ENCODE results near the gene MAPK8.

Gene MAPK8

DNA sequence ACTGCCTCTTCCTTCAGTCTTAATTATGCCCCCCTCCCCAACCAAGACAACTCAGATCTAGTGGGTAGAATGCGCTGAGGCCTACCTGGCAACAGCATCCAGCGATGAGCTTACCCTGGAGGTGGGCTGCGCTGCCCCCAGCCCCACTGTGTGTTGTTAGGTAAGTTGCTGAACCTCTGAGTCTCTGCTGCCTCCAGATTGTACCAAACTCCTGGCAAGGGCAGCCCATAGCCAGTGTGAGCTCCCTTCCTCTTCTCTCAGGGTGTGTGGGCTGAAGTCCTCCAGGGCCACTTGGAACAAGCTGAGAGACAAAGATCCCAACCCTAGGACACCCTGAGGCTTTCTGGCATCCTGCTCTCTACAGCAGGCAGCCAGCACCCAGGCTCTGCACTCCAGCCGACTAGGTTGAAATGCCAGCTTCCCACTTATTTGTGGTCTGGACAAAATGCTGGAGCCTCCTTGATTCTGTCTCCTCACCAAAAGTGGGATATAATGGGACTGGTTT is 163.1 kb downstream of the MAPK8 start:
- DNase-seq (ENCODE audit: insufficient read length, low spot score) (no peak), FAIRE-seq (no peak)

DNA sequence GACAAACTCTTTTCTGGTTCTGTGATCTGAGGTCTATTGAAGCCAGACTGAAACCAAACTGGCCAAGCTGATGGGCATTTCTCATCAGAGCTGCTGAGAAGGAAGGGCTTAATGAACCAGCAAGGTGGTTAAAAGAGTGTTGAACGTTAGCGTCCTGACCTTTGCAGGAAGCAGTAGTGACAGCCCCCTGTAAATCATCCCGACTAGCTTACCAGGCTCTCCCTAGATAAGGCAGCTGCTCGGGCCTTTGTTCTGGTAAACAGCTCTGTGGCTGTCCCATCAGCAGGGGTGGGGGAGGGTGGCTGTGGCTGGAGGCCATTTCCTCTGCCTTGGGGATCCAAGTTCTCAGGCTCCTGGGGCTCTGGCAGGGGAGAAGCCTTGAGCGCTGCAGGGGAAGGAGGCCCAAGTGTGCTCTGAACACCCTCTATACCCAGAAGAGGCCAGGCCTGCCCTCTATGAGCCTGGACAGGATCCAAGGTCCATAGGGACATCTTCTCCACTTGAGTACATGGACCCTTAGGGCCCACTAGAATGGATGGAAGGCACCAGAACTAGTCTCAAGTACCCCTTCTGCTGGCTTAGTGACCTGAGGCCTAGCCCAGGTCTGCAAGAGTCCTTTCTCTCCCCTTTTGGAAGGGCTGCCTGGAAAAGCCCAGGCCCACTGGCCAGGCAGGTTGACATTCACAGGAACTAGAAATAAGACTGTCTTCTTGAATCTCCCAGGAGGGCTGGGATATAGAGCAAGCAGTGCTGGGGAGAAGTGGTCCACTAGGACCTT is 163.8 kb downstream of the MAPK8 start:
- no peak for DNase-seq (ENCODE audit: insufficient read length, low spot score)
- FAIRE-seq, result no peak

DNA sequence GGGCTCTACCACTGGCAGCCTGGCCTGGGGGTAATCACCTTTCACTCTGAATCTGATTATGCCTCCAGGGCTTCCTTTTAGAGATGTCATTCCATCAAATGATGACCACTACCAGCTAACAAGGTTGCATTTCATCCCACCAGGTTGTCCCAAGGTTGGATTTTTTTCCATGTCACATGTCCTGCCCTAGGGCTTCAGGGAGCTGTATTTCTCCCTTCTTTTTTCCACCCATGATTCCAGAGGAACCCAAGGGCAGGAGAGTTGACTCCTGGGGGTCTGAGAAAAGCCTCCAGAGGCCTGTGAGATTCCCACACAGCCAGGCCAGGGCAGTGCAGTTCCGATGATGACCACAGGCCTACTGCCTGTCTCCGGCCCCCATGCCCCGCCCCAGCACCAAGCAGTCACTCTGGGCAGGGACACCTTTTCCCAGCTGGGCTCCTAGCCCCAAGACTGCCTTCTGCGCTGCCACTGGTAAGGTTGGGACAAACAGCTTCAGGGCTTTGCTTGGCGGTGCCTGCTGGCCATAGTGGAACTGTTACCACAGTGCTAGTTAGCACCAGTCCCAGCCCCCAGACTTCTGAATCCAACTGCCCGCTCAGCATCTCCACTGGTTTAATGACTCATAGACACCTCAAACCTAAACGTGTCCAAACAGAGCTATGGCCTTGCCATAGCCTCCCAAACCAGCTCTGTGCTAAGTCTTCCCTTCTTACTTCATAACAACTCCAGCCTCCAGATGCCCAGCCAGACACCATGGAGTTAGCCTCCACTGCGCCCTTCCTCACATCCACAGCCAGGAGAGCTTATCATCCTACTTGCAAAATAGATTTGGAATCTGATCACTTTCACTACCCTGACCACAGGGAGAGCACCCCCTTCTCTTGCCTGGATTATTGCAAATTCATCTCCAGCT is 164.7 kb downstream of the MAPK8 start:
- FAIRE-seq (no peak), DNase-seq (ENCODE audit: insufficient read length, low spot score) (no peak)

DNA sequence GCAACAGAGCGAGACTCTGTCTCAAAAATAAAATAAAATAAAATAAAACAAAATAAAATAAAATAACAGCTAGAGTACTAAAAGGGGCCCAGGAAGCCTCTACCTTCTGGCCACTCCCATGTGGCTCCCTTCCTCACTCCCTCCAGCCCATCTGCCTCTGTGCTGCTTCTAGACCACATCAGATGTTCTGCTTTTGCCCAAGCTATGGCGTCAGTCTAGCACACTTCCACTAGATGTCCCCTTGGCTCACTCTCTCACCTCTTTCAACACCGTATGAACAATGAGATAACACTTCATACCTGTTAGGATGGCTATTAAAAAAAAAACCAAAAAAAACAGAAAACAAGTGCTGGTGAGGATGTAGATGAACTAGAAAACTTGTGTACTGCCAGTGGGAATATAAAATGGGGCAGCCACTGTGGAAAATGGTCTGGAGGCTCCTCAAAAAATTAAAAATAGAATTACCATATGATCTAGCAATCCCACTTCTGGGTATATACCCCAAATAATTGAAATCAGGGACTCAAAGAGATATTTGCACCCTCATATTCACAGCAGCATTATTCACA is 166.1 kb downstream of the MAPK8 start:
- FAIRE-seq, result no peak
- DNase-seq (ENCODE audit: insufficient read length, low spot score), result no peak

DNA sequence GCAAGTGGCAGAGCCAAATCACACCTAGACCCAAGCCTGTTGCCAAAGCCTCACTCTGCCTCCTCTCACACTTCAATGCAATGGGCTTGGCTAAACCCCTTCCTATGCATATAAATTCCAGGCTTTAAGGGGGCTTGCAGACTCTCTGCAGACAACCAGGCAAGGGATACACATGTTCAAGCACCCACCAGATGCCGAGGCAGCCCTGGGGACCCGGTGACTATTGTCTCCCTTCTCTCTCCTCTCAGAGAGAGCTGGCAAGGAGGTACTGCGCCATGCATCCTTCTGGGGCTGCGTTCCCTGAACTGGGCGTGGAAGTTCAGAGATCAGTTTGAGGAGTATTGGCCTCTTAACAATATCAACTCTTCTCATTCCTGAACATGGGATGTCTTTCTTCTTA is 167.2 kb downstream of the MAPK8 start:
- FAIRE-seq (no peak), DNase-seq (ENCODE audit: insufficient read length, low spot score) (no peak)

DNA sequence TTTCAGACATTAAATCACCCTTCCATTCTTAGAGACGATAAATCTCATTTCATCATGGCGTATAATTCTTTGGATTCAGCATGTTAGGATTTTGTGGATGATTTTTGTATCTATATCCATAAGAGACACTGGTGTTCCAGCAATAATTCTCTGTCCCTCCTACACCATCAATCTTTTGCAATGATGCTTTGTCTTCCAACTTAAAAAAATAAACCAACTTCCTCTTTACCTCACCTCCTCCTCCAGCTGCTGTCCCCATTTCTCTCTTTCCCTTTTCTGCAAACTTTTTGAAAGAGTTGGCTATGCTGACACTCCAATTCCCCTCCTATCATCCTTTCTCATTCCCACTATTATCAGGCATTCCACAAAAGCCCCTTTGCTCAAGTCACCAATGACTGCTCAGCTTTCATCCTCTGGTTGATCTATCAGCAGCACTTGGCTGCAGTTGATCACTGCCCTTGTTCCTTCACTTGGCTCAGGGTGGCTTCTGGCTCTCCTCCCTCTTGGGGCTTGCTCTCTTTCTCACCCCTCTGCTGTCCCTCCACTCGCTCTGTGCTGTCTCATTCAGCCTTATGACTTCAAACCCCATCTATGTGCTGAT is 168.4 kb downstream of the MAPK8 start:
- DNase-seq (ENCODE audit: insufficient read length, low spot score) (no peak), FAIRE-seq (no peak)

DNA sequence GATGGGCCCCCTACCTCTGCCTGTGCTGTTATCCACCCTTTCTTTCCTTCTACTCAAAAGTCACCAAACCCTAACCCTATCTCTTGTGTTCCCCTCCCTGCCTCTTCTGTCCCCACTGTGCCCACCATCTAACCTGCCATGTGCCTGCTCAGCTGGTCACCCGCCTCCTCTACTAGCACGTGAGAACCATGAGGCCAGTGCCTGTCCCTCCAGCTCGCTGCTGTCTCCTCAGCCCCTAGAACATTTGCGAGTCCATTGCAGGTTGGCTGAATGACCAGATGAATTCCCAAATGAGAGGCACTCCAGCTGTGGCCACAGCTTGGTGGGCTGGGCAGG is 169.4 kb downstream of the MAPK8 start:
- DNase-seq (ENCODE audit: insufficient read length, low spot score), result no peak
- no peak for FAIRE-seq

DNA sequence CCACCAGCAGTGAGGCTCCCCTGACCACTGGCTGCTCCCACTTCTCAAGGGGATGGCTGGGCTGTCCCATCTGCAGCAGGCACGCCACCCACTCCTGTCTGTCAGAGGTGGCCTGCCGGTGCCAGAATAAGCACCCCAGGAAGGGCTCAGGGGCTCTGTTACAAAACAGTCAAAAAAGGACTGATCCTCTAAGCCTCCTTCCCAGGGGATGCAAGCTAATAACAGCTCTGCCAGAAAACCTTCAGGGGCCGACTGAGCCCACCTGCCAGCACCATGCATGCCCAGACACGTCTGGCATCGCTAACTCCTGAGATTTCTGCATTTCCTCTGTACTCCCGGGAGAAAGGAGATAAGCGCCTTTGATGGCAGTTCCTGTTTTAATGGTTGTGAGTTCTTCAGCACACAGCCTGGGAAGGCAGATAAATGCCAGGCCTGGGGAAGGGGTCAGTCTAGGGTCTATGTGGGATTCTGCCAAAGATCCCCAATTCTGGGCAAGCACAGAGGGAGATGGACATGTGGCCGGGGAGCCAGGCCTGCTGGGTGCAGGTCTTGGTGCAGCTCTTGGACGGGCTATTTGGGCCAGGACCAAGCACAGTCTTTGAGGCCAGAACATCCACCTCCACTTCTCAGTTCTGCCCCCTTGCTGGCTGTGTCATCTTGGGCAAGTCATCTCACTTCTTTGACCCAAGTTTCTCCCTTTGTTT is 170.0 kb downstream of the MAPK8 start:
- FAIRE-seq (no peak), DNase-seq (ENCODE audit: insufficient read length, low spot score) (no peak)

DNA sequence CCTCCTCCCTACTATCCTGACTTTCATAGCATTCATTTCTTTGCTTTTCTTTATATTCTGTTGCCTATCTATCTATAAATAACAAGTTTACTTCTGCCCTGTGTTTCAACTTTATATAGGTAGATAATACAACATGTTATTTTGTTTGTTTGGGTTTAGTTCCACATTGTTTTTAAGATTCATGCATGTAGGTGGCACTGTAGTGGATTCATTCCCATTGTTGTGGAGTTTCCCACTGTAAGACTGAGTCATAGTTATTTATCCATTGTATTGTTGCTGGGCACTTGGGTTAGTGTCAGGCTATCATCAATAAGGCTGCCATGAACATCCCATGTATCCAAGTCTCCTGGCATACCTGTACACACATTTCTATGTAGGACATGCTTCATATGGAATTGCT is 170.7 kb downstream of the MAPK8 start:
- no peak for FAIRE-seq
- no peak for DNase-seq (ENCODE audit: insufficient read length, low spot score)

DNA sequence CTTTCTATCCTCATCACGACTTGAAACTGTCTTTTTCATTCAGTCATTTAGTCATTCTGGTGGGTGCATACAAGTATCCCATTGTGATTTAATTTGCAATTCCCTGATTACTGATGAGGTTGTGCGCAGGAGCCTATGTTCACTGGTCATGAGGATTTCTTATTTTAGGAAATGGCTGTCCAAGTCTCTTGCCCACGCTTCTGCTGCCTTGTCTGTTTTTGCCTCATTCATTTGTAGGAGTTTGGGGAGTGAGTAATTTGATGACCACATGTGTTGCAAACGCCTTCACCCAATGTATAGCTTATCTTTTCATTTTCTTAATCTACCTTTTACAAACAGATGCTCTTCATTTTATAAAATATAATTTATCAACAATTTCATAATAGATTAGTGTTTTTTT is 171.1 kb downstream of the MAPK8 start:
- DNase-seq (ENCODE audit: insufficient read length, low spot score) (no peak), FAIRE-seq (no peak)

DNA sequence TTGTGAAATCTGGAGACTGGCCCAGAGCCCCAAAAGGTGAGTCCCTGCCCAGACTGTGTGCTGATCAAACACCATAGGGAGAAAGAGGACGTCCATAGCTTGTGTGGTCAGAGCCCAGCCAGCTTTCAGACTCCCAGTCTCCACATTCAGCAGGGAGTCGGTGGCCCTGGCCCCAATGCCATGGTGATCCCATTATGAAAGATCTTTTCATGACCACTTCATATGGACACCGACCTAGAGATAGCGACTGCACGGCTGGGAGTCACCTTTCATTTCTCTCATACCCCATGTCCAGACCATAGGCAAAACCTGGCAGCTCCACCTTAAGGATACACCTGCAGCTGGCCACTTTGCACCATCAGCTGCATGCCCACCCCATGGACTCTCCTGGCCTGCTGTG is 172.0 kb downstream of the MAPK8 start:
- no peak for FAIRE-seq
- DNase-seq (ENCODE audit: insufficient read length, low spot score), result no peak

DNA sequence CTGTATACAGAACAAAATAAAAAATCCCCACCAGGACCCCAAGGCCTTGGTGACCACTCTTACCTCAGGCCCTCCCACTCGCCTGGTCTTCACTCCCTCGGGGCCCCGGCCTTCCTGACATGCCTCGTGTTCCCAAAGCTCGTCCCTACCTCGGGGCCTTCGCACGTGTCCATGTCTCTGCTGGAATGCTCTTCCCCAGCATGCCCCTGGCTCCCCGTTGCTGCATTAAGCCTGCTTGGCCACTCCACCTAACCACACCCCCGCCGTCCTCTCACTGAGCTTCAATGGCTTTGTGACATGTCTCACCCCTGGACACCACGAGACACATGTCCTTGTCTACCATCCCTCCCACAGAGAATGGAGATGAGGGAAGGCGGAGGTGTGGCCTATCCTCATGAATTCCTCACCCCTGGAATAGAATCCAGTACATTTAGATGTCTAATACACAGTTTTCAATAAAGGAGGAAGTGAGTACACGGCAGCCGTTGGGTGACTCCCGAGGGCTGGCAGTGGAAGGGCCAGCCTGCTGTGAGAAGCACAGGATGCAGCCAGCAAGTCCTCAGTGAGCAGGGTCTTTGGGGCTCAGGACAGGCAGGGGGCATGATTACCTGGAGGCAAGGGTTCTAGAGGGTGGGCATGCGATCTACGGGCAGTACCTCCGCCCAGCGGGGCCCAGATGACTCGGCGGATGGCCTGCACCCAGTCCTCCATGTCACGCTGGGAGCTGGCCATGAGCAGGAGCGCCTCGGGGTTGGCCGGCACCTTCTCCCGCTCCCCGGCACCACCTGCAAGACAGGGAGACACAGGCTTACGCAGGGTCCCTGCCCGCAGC is 172.7 kb downstream of the MAPK8 start:
- no peak for DNase-seq (ENCODE audit: insufficient read length, low spot score)

DNA sequence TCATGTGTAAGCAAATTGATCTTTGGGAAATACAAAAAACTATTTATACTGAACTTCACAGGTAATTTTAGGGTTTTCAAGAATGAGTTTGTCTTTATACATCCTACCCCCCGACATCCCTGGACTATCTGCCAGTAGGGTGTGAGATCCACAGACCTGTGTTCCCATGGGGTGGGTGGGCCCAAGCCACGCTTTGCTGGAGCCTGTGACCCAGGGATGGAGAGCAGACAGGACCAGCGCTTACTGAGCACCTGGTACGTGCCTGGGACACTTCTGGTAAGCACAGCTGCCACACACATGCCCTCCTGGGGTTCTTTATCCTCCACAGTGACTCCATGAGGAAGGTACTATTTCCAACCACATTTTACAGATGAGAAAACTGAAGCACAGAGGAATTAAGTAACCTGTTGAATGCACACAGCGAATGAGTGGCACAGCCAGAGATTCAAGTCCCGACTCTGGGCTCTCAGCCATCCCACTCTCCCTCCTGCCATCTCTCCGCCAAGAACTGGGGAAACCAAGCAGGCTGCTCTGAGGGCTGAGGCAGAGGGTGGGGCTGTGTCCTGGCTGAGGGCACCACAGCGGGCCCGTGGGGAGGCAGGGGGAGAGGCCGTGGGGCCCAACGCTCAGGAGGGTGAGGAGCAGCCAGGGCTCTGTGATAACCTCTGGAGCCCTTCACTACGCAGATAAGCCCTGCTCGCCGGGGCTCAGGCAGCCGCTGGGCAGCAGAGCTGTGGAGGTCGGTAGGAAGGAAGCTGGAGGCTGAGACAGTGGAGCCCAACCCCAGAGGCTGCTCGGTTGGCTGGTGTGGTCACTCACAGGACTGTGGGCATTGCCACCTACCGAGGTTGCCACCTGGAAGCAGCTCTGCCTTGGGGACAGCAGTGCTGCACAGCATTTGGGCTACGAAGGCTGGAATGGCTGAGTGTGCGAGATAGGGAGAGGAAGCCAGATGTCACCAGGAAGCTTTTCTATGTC is 174.2 kb downstream of the MAPK8 start:
- no peak for FAIRE-seq
- no peak for DNase-seq (ENCODE audit: insufficient read length, low spot score)

More for the DNA sequence above, 172.7 kb downstream of the MAPK8 start:
- FAIRE-seq, result no peak

DNA sequence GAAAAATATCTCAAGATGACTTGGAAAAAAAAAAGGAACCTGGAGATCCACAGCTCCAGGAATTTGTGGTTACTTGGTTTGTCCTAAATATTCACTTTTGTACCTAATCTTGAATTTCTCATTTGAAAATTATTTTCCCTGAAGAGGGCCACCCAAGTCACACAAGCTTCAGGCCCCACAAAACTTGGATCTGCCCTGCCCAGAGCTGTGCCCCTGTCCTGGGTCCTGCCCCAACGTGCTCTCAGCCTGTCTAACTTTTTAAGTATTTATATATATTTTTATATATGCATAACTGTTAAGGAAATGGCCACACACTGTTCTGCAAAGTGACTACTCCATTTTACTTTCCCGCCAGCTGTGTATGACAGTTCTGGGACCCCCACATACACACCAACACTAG is 174.9 kb downstream of the MAPK8 start:
- DNase-seq (ENCODE audit: insufficient read length, low spot score), result no peak
- FAIRE-seq, result no peak

DNA sequence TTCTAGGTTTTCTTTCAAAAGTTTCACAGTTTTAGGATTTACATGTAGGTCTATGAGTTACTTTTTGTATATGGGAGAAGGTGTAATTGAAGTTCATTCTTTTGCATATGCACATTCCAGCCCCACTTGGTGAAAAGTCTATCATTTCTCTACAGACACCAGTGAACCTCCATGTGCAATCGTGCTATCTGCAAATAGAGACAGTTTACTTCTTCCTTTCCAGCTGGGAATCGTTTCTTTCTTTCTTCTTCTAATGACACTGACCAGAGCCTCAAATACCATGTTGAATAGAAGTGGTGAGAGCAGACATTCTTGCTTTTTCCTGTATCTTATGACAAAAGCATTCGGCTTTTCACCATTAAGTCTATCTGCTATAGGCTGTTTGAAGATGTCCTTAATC is 175.7 kb downstream of the MAPK8 start:
- DNase-seq (ENCODE audit: insufficient read length, low spot score) (no peak), FAIRE-seq (no peak)

DNA sequence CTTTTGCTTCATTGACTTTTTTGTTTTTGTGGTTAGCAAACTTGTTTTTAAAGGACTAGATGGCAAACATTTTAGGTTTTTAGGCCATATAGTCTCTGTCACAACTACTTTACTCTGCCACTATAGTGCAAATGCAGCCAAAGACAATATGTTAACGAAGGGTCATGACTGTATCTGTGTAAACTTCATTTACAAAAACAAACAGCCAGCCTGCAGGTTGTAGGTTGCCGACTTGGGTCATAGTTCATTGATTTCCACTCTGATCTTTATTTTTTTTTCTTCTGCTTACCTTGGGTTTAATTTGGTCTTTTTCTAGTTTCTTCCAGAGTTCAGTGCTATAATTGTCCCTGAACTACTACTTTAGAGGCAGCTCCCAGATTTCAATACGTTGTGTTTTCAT is 178.4 kb downstream of the MAPK8 start:
- FAIRE-seq (no peak), DNase-seq (ENCODE audit: insufficient read length, low spot score) (no peak)

DNA sequence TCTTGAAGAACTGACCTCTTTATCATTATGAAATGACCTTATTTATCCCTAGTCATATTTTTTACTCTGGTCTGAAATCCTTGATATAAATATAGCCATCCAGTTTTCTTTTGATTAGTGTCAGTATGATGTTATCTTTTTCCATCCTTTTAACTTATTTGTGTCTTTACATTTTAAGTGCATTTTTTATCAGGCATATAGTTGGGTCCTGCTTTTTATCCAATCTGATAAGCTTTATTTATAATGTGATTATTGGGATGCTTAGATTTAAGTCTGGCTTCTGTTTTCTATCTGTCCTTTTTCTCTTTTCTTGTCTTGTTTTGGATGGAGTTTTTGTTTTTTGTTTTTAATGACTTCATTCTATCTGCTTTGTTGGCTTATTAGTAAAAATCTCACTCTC is 179.2 kb downstream of the MAPK8 start:
- no peak for FAIRE-seq

DNA sequence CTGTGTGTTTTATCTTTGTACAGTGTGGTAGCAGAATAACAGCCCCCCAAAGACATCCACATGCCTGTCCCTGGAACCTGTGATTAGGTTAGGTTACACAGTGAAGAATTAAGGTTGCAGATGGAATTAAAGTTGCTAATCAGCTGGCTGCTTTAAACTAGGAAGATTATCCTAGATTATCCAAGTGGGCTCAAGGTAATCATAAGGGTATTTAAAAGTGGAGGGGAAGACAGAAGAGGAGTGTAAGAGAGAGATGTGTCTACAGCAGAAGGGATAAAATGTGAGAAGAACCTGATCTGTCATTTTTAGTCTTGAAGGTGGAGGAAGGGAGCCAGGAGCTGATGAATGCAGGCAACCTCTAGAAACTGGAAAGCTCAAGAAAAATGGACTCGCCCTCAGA is 180.8 kb downstream of the MAPK8 start:
- FAIRE-seq, result no peak
- DNase-seq (ENCODE audit: insufficient read length, low spot score), result no peak

More for the DNA sequence above, 179.2 kb downstream of the MAPK8 start:
- no peak for DNase-seq (ENCODE audit: insufficient read length, low spot score)

All from GM19239 (cell line).